ENCODE data around the gene XRCC2.
"Not testable (repeated sequence)": the region's sequence is repeated elsewhere in the genome, so short reads cannot be mapped to it uniquely, and the experiment has no call there.

Gene XRCC2

DNA sequence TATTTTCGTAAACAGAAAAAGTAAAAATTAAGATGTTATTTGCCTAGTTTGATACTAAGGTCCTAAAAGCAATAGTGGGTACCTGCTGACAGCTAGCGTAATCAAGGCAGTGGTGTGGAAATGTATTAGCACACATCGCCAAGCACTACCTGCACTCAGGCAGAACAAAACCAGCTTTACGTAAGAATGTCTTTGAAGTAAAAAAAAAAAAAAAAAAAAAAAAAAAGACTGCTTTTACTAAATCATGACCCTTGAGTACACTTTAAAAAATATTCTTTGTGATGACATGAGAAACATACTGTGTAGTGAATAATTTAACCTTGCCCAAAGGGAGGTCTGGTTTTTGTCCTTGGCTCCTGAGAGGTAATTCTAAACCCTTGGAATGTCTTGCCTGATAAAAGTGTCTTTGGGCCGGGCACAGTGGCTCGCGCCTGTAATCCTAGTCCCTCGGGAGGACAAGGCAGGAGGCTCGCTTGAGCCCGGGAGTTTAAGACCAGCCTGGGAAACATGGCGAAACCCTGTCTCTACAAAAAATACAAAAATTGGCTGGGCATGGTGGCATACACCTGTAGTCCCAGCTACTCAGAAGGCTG is 12.7 kb downstream of the XRCC2 start:
- Histone ChIP-seq H3K9me3 (ENCODE audit: insufficient read depth, low read depth, low read length) (no peaks in the 10 kb centered on the region), H3K4me3 (ENCODE audit: low read length) (no peak overlapping the region), H3K27ac (ENCODE audit: low read depth, low read length) (no peak overlapping the region), H3K36me3 (ENCODE audit: insufficient read depth, low read length) (peaks cover 70% of the 10 kb centered on the region), H3K4me1 (ENCODE audit: insufficient read depth, low read length) (no peaks in the 10 kb centered on the region), H3K27me3 (ENCODE audit: insufficient read depth, low read length) (no peaks in the 10 kb centered on the region), H3K9ac (ENCODE audit: low read depth, low read length) (no peak overlapping the region)
- WGBS, result 94% methylated on average over 10 of the region's 11 CpGs

DNA sequence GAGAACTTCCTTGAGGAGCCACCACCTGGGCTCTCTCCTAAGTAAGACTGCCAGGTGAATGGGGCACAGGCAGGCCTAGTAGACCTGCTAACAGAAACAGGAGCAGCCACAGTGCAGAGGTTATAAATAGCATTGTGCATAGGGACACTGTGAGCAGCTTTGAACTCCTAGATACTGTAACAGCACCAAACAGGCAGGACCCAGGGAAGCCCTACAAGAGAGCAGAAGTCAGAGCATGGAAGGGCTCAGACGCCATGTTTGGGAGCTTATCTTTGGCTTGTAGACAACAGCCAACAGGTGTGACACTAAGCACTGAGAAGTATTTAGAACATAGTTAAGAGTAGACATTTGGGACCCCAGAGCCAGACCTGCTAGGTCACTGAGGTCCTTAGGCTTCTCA is 14.5 kb downstream of the XRCC2 start:
- H3K27ac ChIP-seq (ENCODE audit: low read depth, low read length), result no peak overlapping the region
- no peaks in the 10 kb centered on the region for H3K27me3 ChIP-seq (ENCODE audit: insufficient read depth, low read length)
- H3K36me3 ChIP-seq (ENCODE audit: insufficient read depth, low read length), result peaks cover 74% of the 10 kb centered on the region
- no peak overlapping the region for H3K4me3 ChIP-seq (ENCODE audit: low read length)
- 82% methylated on average over 1 of the region's 1 CpG for WGBS
- H3K9me3 ChIP-seq (ENCODE audit: insufficient read depth, low read depth, low read length), result no peaks in the 10 kb centered on the region
- no peaks in the 10 kb centered on the region for H3K4me1 ChIP-seq (ENCODE audit: insufficient read depth, low read length)
- H3K9ac ChIP-seq (ENCODE audit: low read depth, low read length), result no peak overlapping the region

DNA sequence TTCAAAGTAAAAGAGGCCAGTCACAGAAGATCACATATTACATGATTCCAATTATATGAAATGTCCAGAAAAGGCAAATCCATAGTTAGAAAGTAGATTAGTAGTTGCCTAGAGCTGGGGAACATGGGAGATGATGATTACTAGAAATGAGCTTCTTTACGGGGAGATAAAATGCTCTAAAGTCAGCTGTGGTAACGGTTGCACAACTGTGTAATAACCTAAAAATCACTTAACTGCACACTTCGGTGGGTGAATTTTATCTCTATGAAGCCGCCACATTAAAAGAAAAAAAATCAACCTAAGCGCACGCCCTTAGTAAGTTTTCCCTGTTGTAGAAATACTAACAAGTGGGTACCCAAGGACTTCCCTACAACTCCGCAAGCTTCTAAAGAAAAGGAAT is 15.9 kb downstream of the XRCC2 start:
- peaks cover 80% of the 10 kb centered on the region for H3K36me3 ChIP-seq (ENCODE audit: insufficient read depth, low read length)
- no peak overlapping the region for H3K9ac ChIP-seq (ENCODE audit: low read depth, low read length)
- no peak overlapping the region for H3K27ac ChIP-seq (ENCODE audit: low read depth, low read length)
- WGBS, result 97% methylated on average over 7 of the region's 7 CpGs
- no peak overlapping the region for H3K4me3 ChIP-seq (ENCODE audit: low read length)
- no peaks in the 10 kb centered on the region for H3K27me3 ChIP-seq (ENCODE audit: insufficient read depth, low read length)
- no peaks in the 10 kb centered on the region for H3K4me1 ChIP-seq (ENCODE audit: insufficient read depth, low read length)
- no peaks in the 10 kb centered on the region for H3K9me3 ChIP-seq (ENCODE audit: insufficient read depth, low read depth, low read length)

DNA sequence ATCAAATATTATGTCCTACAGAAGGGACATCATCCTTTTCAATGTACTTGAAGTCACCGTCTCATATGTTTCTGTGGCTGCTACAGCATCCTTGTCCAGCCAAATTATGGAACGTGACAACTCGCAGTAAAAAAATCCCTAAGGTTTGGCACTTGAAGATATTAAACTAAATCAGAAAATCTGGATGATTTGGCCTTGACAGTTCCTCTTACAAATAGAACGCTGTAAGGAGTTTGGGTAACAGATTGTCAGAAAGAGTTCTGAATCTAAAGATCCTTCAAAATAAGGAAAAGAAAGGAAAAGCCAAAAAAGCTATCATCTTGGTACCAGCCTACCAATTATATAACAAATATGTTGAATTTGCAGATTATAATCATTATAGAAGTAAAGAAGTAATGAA is 21.0 kb downstream of the XRCC2 start:
- Histone ChIP-seq H3K4me1 (ENCODE audit: insufficient read depth, low read length) (no peaks in the 10 kb centered on the region), H3K27me3 (ENCODE audit: insufficient read depth, low read length) (no peaks in the 10 kb centered on the region)

DNA sequence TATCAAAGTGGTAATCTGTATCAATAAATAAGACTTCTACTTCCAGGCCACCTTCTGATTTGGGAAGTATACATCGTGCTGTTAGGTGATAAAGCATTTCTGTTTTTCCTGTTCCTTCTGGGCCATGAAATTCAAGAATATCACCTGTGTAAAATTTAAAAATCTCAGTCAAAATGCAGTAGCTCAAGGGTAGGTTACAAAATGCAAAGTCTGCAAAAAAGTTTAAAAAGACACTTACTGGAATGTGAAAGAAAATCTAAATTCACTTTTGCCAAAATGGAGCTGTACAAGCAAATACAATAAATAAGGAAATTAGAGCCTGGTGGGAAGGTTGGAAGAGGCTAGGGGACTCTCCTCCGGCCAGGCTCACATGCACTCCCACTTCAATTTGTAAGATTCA is 26.7 kb downstream of the XRCC2 start:
- H3K27me3 ChIP-seq (ENCODE audit: insufficient read depth, low read length), result no peaks in the 10 kb centered on the region
- H3K36me3 ChIP-seq (ENCODE audit: insufficient read depth, low read length), result peaks cover 92% of the 10 kb centered on the region
- no peaks in the 10 kb centered on the region for H3K4me1 ChIP-seq (ENCODE audit: insufficient read depth, low read length)
- no peak overlapping the region for H3K27ac ChIP-seq (ENCODE audit: low read depth, low read length)
- H3K4me3 ChIP-seq (ENCODE audit: low read length), result no peak overlapping the region
- WGBS, result 93% methylated on average over 2 of the region's 2 CpGs
- peaks cover 11% of the 10 kb centered on the region; the same call in 1 of the 2 replicates for H3K9me3 ChIP-seq (ENCODE audit: insufficient read depth, low read depth, low read length)
- no peak overlapping the region for H3K9ac ChIP-seq (ENCODE audit: low read depth, low read length)

More for the DNA sequence above, 21.0 kb downstream of the XRCC2 start:
- 95% methylated on average over 4 of the region's 4 CpGs for WGBS
- Histone ChIP-seq H3K9ac (ENCODE audit: low read depth, low read length) (no peak overlapping the region), H3K4me3 (ENCODE audit: low read length) (no peak overlapping the region), H3K36me3 (ENCODE audit: insufficient read depth, low read length) (peaks cover 96% of the 10 kb centered on the region), H3K27ac (ENCODE audit: low read depth, low read length) (no peak overlapping the region), H3K9me3 (ENCODE audit: insufficient read depth, low read depth, low read length) (no peaks in the 10 kb centered on the region)

DNA sequence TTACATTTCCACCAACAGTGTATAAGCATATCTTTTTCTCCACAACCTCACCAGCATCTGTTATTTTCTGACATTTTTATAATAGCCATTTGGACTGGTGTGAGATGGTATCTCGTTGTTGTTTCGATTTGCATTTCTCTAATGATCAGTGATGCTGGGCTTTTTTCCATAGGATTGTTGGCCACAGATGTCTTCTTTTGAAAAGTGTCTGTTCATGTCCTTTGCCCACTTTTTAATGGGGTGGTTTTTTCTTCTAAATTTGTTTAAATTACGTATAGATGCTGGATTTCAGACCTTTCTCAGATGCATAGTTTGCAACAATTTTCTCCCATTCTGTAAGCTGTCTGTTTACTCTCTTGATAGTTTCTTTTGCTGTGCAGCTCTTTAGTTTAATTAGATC is 28.9 kb downstream of the XRCC2 start:
- Histone ChIP-seq H3K4me1 (ENCODE audit: insufficient read depth, low read length) (no peaks in the 10 kb centered on the region), H3K9me3 (ENCODE audit: insufficient read depth, low read depth, low read length) (peaks cover 11% of the 10 kb centered on the region; the same call in 1 of the 2 replicates), H3K27me3 (ENCODE audit: insufficient read depth, low read length) (no peaks in the 10 kb centered on the region), H3K27ac (ENCODE audit: low read depth, low read length) (no peak overlapping the region), H3K9ac (ENCODE audit: low read depth, low read length) (no peak overlapping the region), H3K36me3 (ENCODE audit: insufficient read depth, low read length) (peaks cover 71% of the 10 kb centered on the region), H3K4me3 (ENCODE audit: low read length) (no peak overlapping the region)
- 97% methylated on average over 3 of the region's 3 CpGs for WGBS

DNA sequence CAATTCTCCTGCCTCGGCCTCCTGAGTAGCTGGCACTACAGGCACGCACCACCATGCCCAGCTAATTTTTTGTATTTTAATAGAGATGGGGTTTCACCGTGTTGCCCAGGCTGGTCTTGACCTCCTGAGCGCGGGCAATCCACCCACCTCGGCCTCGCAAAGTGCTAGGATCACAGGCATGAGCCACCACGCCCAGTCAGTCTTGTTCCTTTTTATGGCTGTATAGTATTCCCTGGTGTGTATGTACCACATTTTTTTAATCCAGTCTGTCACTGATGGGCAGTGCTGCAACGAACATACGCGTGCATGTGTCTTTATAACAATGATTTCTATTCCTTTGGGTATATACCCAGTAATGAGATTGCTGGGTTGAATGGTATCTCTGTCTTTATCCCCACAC is 29.4 kb downstream of the XRCC2 start:
- H3K27ac ChIP-seq (ENCODE audit: low read depth, low read length); H3K4me3 ChIP-seq (ENCODE audit: low read length); H3K27me3 ChIP-seq (ENCODE audit: insufficient read depth, low read length); H3K9ac ChIP-seq (ENCODE audit: low read depth, low read length); H3K4me1 ChIP-seq (ENCODE audit: insufficient read depth, low read length): not testable (repeated sequence)
- peaks cover 11% of the 10 kb centered on the region; the same call in 1 of the 2 replicates for H3K9me3 ChIP-seq (ENCODE audit: insufficient read depth, low read depth, low read length)
- H3K36me3 ChIP-seq (ENCODE audit: insufficient read depth, low read length), result peaks cover 67% of the 10 kb centered on the region
- 95% methylated on average over 11 of the region's 11 CpGs for WGBS

DNA sequence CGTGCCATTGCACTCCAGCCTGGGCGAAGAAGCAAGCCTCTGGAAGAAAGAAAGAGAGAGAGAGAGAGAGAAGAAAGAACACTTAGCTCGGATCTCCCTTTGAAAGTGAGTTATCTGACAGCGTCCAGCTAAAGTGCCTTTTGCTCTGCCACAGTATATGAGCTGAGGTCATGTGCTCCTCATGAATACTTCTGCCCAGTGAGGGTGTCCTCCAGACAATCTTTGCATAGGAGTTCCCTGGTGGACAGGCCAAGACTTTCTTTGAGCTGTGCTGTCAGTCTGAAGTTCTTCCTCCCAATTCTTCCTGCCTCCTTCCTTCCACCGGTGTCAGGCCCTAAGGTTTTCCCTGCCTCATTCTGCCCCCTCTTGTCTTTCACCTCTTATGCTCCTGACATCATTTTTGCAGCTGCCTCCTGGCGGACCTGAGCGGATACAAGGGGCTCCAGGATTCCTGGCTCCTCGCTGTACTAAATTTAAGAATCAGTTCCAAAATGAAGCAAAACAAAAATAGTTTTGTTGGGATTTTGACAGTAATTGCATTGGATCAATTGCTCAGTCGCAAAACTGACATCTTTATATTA is 31.9 kb downstream of the XRCC2 start:
- H3K27me3 ChIP-seq (ENCODE audit: insufficient read depth, low read length), result no peaks in the 10 kb centered on the region
- peaks cover 11% of the 10 kb centered on the region; the same call in 1 of the 2 replicates for H3K9me3 ChIP-seq (ENCODE audit: insufficient read depth, low read depth, low read length)
- no peaks in the 10 kb centered on the region for H3K4me1 ChIP-seq (ENCODE audit: insufficient read depth, low read length)
- H3K36me3 ChIP-seq (ENCODE audit: insufficient read depth, low read length), result peaks cover 44% of the 10 kb centered on the region
- H3K27ac ChIP-seq (ENCODE audit: low read depth, low read length), result no peak overlapping the region
- WGBS, result 96% methylated on average over 9 of the region's 9 CpGs
- no peak overlapping the region for H3K4me3 ChIP-seq (ENCODE audit: low read length)
- H3K9ac ChIP-seq (ENCODE audit: low read depth, low read length), result no peak overlapping the region

DNA sequence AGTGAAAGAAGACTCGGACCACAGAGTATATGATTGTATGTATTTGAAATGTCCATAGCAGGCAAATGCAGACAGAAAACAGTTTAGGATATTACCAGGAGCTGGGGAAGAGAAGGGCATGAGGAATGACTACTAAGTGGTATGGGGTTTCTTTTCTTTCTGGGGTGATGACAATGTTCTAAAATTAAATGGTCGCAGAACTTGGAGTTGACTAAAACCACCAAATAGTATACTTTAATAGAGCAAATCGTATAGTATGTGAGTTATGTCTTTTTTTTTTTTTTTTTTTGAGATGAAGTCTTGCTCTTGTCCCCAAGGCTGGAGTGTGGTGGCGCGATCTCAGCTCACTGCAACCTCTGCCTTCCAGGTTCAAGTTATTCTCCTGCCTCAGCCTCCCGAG is 34.6 kb downstream of the XRCC2 start:
- 86% methylated on average over 5 of the region's 6 CpGs for WGBS
- H3K36me3 ChIP-seq (ENCODE audit: insufficient read depth, low read length), result peaks cover 17% of the 10 kb centered on the region
- H3K27me3 ChIP-seq (ENCODE audit: insufficient read depth, low read length), result no peaks in the 10 kb centered on the region
- H3K4me1 ChIP-seq (ENCODE audit: insufficient read depth, low read length), result no peaks in the 10 kb centered on the region
- H3K4me3 ChIP-seq (ENCODE audit: low read length), result no peak overlapping the region
- H3K9ac ChIP-seq (ENCODE audit: low read depth, low read length), result no peak overlapping the region
- H3K27ac ChIP-seq (ENCODE audit: low read depth, low read length), result no peak overlapping the region
- H3K9me3 ChIP-seq (ENCODE audit: insufficient read depth, low read depth, low read length), result no peaks in the 10 kb centered on the region

DNA sequence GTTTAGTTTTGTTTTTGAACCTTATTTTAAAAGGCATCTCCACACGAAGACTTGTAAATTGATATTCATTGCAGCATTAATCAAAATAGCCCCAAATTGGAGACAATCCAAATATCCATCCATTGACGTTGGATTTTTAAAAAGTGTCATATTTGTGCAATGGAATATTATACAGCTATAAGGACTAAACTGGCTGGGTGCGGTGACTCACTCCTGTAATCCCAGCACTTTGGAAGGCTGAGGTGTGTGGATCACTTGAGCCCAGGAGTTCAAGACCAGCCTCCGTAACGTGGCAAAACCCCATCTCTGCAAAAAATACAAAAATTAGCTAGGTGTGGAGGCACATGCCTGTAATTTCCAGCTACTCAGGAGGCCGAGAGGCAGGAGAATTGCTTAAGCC is 35.1 kb downstream of the XRCC2 start:
- WGBS, result 89% methylated on average over 5 of the region's 6 CpGs
- H3K9ac ChIP-seq (ENCODE audit: low read depth, low read length), result no peak overlapping the region
- H3K27me3 ChIP-seq (ENCODE audit: insufficient read depth, low read length), result no peaks in the 10 kb centered on the region
- no peak overlapping the region for H3K4me3 ChIP-seq (ENCODE audit: low read length)
- H3K9me3 ChIP-seq (ENCODE audit: insufficient read depth, low read depth, low read length), result no peaks in the 10 kb centered on the region
- H3K4me1 ChIP-seq (ENCODE audit: insufficient read depth, low read length), result no peaks in the 10 kb centered on the region
- H3K27ac ChIP-seq (ENCODE audit: low read depth, low read length), result no peak overlapping the region
- peaks cover 12% of the 10 kb centered on the region for H3K36me3 ChIP-seq (ENCODE audit: insufficient read depth, low read length)

DNA sequence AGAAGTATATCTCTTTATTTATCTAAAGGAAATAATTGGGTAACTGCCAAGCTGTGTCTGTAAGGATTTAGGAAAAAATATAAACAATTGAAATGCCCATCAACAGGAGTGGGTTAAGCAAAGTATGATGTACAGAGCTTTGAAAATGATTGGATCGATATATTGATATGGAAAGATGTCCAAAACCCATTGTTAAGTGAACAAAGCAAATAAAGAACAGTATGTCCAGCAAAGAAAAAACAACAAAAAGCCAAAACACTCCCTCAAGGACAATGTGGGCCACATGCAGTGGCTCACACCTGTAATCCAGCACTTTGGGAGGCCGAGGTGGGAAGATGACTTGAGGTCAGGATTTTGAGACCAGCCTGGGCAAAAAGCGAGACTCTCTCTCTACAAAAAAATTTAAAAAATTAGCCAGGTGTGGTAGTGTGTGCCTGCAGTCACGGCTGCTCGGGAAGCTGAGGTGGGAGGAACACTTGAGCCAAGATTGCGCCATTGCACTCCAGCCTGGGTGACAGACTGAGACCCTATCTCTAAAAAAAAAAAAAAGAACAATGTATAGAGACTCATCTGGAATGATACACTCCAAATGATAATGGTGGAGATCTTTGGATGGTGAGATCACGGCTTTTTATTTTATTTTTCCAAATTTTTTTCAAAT is 37.9 kb downstream of the XRCC2 start:
- Histone ChIP-seq H3K36me3 (ENCODE audit: insufficient read depth, low read length) (no peaks in the 10 kb centered on the region), H3K9me3 (ENCODE audit: insufficient read depth, low read depth, low read length) (no peaks in the 10 kb centered on the region), H3K27ac (ENCODE audit: low read depth, low read length) (no peak overlapping the region), H3K4me3 (ENCODE audit: low read length) (no peak overlapping the region), H3K9ac (ENCODE audit: low read depth, low read length) (no peak overlapping the region), H3K27me3 (ENCODE audit: insufficient read depth, low read length) (no peaks in the 10 kb centered on the region), H3K4me1 (ENCODE audit: insufficient read depth, low read length) (no peaks in the 10 kb centered on the region)
- 97% methylated on average over 5 of the region's 7 CpGs for WGBS

All from HUES64 (cell line).